B cell (primary cell): Measurements from ENCODE around the gene CDKAL1. TPM values are rescaled to one million over a fixed set of nuclear protein-coding genes. Genes with fewer than 3 reads are reported as not detected.

Source experiments
- ATAC-seq: fragments of 200-7000 bp; cut with Tn5 transposase; one replicate; pipeline ENCODE4 v1.10.0; 2021; ENCODE audit warnings: low read depth, mild to moderate bottlenecking, moderate number of reproducible peaks, moderate library complexity
- CTCF ChIA-PET: fragments of 350-600 bp; sonication (Branson Sonifier 250); formaldehyde crosslinking; loops from one replicate; lab custom pipeline; 2021; ENCODE audit warnings: antibody characterized with exemption, inconsistent platforms; lab: Charles Lee
- POLR2A ChIA-PET: fragments of 350-600 bp; sonication (Branson Sonifier 250); formaldehyde crosslinking; loops from one replicate; lab custom pipeline; 2021; ENCODE audit warnings: antibody characterized with exemption; lab: Charles Lee
- DNase-seq: peaks from one replicate; pipeline ENCODE4 v3.0.0; 2013
- H2AFZ ChIP-seq: 2 replicates; pipeline ENCODE4 v1.6.1; 2012; ENCODE audit warnings: mild to moderate bottlenecking, low read depth, low read length; ENCODE audit not compliant: insufficient read depth, poor library complexity, severe bottlenecking
- H3K27ac ChIP-seq, 2 donors: 1 replicate in 1 of 2; 2 replicates in 1 of 2; pipeline ENCODE4 v1.5.1; 2012 to 2013; ENCODE audit warnings: low read length in 2 of 2, mild to moderate bottlenecking in 2 of 2, moderate library complexity in 1 of 2
- H3K27me3 ChIP-seq, 4 experiments: fragments of 200-600 bp in 1 of 4; sonication (generic) in 1 of 4; replicated peaks in 1 of 4; 1 replicate in 2 of 4; 2 replicates in 2 of 4; pipeline versions ENCODE4 v1.6.1 to v1.7.0; 2013 to 2016; ENCODE audit warnings: low read length in 3 of 4, mild to moderate bottlenecking in 2 of 4, mixed read lengths in 1 of 4, moderate library complexity in 1 of 4; ENCODE audit not compliant: insufficient read depth in 4 of 4, control insufficient read depth in 3 of 4; ENCODE audit errors: control extremely low read depth in 1 of 4
- H3K36me3 ChIP-seq, 2 experiments: replicated peaks in 1 of 2; 1 replicate in 1 of 2; 2 replicates in 1 of 2; pipeline versions ENCODE4 v1.6.1 to v1.7.1; 2013; ENCODE audit warnings: low read length in 1 of 2; ENCODE audit not compliant: insufficient read depth in 2 of 2, control insufficient read depth in 1 of 2; ENCODE audit errors: control extremely low read depth in 1 of 2, extremely low read depth in 1 of 2
- H3K4me1 ChIP-seq, 2 donors: fragments of 200-600 bp in 1 of 2; sonication (generic) in 1 of 2; 1 replicate in 1 of 2; 2 replicates in 1 of 2; pipeline versions ENCODE4 v1.5.1 to v1.6.1; 2013 to 2017; ENCODE audit warnings: low read length in 2 of 2; ENCODE audit not compliant: control insufficient read depth in 2 of 2, insufficient read depth in 2 of 2
- H3K4me2 ChIP-seq: replicated peaks from 2 replicates; pipeline ENCODE3; 2012; ENCODE audit warnings: mild to moderate bottlenecking, low read depth, low read length; ENCODE audit not compliant: poor library complexity, severe bottlenecking
- H3K4me3 ChIP-seq, 5 experiments: fragments of 200-600 bp in 1 of 5; sonication (generic) in 1 of 5; 1 replicate in 3 of 5; 2 replicates in 2 of 5; pipeline versions ENCODE4 v1.5.1 to v1.7.0; 2011 to 2016; ENCODE audit warnings: low read length in 4 of 5, mild to moderate bottlenecking in 4 of 5, low read depth in 2 of 5, control low read depth in 1 of 5, moderate library complexity in 1 of 5; ENCODE audit not compliant: insufficient read depth in 1 of 5; ENCODE audit errors: control extremely low read depth in 1 of 5, extremely low read depth in 1 of 5
- H3K79me2 ChIP-seq: fragments of 200-600 bp; sonication (generic); one replicate; pipeline ENCODE4 v1.6.0; 2016; ENCODE audit warnings: low read length; ENCODE audit not compliant: control insufficient read depth, insufficient read depth
- H3K9ac ChIP-seq: fragments of 200-600 bp; sonication (generic); 2 replicates; pipeline ENCODE4 v1.6.1; 2017; ENCODE audit warnings: mild to moderate bottlenecking, low read length, moderate library complexity
- H3K9me3 ChIP-seq, 3 donors: one replicate each; pipeline versions ENCODE4 v1.6.1 to v1.7.1; 2013; ENCODE audit warnings: low read length in 2 of 3; ENCODE audit not compliant: control insufficient read depth in 2 of 3, insufficient read depth in 1 of 3; ENCODE audit errors: control extremely low read depth in 1 of 3
- H4K20me1 ChIP-seq: 2 replicates; pipeline ENCODE4 v1.6.0; 2012; ENCODE audit warnings: mild to moderate bottlenecking, low read length; ENCODE audit not compliant: insufficient read depth, control insufficient read depth, poor library complexity, severe bottlenecking
- H3K27ac Mint-ChIP-seq: one replicate; pipeline ENCODE4 v1.8.0; 2021; ENCODE audit warnings: mixed read lengths
- H3K27me3 Mint-ChIP-seq: one replicate; pipeline ENCODE4 v1.8.0; 2021; ENCODE audit warnings: mixed read lengths
- H3K4me1 Mint-ChIP-seq: one replicate; pipeline ENCODE4 v1.8.0; 2021; ENCODE audit warnings: mixed read lengths
- H3K4me3 Mint-ChIP-seq: one replicate; pipeline ENCODE4 v1.8.0; 2021; ENCODE audit warnings: mixed read lengths
- H3K9me3 Mint-ChIP-seq: one replicate; pipeline ENCODE4 v1.8.0; 2022; ENCODE audit warnings: mixed read lengths; ENCODE audit not compliant: insufficient read depth
- EZH2 ChIP-seq: IDR thresholded peaks from 2 replicates; pipeline ENCODE4 v1.6.1; 2012; ENCODE audit warnings: borderline replicate concordance, low read depth, mild to moderate bottlenecking, moderate library complexity, low read length; ENCODE audit not compliant: insufficient read depth, poor library complexity, severe bottlenecking
- WGBS: methylation state at CpG from one replicate; pipeline ENCODE4 v1.1.5; 2013; ENCODE audit warnings: missing lambda C conversion rate; ENCODE audit not compliant: insufficient coverage; 5-methylcytosine and 5-hydroxymethylcytosine counted together
- intact Hi-C: fragments of 100-400 bp; cut with micrococcal nuclease; formaldehyde crosslinking; loops from one replicate; pipeline ENCODE4 v1.10.0; 2022
- polyA plus RNA-seq: library from polyadenylated mRNA; depleted of rRNA; stranded (reverse); fragments of >200 nt; gene quantifications from 2 replicates; pipeline ENCODE4 v1.2.3, GENCODE V29; 2012
- total RNA-seq, 2 donors: library from RNA; stranded (reverse); fragments of 120-200 nt in 1 of 2; gene quantifications; 1 replicate in 1 of 2; 2 replicates in 1 of 2; pipeline versions ENCODE4 v1.2.3 to v1.2.4, GENCODE V29; 2013 to 2022
- TF ChIP-seq, protein P1 (sequence below): fragments of 200-600 bp; IDR thresholded peaks from one replicate; pipeline ENCODE4 v1.8.0; 2022; ENCODE audit warnings: antibody characterized with exemption, mild to moderate bottlenecking

The CDKAL1 gene
- total and polyA plus RNA-seq, 2 donors (not counting 1 experiment from before 2014, with no cell fraction given): 6.1 to 33.3 TPM

DNA sequence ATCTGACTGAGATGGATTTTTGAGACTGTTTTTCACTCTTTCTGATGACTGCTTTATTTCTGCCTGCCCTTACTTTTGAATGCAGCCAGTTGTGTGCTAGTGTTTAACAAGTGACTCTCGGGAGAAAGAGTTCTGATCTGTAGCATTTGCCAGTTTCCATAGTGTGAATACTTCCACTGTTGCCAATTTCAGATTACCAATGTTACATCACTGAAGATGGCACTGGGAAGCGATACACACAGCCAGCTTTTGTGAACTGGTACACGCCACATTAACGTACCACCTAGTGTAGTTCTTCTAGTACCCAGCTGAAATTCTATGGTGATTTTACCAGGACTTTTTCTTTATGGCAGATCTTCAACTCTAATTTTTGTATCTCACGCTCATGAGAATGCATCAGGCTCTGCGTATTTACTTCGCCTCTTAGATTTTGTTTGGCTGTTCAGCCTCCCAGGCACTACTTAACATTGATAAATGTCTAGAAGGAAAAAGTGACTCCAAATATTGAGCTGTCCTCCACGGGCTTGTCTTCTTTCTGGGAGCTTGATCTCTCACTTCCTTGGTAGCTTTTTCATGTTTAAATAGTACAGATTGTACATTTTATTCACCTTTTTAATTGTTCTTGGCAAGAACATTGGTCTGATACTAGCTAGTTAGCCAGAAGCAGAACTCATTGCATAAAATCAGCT is 537.7 kb downstream of the CDKAL1 start:
- H3K4me2 ChIP-seq: no peak overlapping the region
- H3K27me3 ChIP-seq: no peaks in the 10 kb centered on the region
- peaks cover 7 to 14% (median 12%) of the 10 kb centered on the region in 3 donors for H3K9me3 ChIP-seq
- Mint-ChIP-seq H3K27me3 (no peaks in the 10 kb centered on the region), H3K9me3 (peaks cover 19% of the 10 kb centered on the region), H3K4me1 (no peaks in the 10 kb centered on the region), H3K27ac (no peak overlapping the region), H3K4me3 (no peak overlapping the region)
- 94% methylated on average over 3 of the region's 8 CpGs for WGBS
- no peaks in the 10 kb centered on the region for H4K20me1 ChIP-seq
- H3K27ac ChIP-seq: no peak overlapping the region
- no peak overlapping the region for H2AFZ ChIP-seq
- CTCF ChIA-PET: no interaction called here
- intact Hi-C loops: no loop called here
- POLR2A ChIA-PET: no interaction called here
- DNase-seq: no peak
- H3K4me1 ChIP-seq: no peaks in the 10 kb centered on the region
- TF ChIP-seq EZH2: no peak
- TF ChIP-seq, protein P1, sequence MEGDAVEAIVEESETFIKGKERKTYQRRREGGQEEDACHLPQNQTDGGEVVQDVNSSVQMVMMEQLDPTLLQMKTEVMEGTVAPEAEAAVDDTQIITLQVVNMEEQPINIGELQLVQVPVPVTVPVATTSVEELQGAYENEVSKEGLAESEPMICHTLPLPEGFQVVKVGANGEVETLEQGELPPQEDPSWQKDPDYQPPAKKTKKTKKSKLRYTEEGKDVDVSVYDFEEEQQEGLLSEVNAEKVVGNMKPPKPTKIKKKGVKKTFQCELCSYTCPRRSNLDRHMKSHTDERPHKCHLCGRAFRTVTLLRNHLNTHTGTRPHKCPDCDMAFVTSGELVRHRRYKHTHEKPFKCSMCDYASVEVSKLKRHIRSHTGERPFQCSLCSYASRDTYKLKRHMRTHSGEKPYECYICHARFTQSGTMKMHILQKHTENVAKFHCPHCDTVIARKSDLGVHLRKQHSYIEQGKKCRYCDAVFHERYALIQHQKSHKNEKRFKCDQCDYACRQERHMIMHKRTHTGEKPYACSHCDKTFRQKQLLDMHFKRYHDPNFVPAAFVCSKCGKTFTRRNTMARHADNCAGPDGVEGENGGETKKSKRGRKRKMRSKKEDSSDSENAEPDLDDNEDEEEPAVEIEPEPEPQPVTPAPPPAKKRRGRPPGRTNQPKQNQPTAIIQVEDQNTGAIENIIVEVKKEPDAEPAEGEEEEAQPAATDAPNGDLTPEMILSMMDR: no peak
- no peak overlapping the region for H3K9ac ChIP-seq
- H3K36me3 ChIP-seq: peaks cover 0 to 7% of the 10 kb centered on the region in 2 experiments
- H3K79me2 ChIP-seq: no peaks in the 10 kb centered on the region
- no peak for ATAC-seq
- no peak overlapping the region for H3K4me3 ChIP-seq

DNA sequence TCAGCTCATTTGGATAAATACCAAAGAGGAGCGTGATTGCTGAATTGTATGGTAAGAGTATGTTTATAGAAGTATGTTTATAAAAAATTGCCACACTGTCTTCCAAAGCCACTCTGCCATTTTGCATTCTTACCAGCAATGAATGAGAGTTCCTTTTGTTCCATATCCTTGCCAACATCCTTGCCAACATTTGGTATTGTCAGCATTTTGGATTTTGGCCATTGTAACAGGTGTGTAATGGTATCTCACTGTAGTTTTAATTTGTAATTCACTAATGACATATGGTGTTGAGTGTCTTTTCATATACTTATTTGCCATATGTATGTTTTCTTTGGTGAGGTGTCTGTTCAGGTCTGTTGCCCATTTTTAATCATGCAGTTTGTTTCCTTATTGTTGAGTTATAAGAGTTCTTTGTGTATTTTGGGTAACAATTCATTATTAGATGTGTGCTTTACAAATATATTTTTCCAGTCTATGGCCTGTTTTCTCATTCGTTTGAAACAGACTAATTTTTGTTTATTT is 539.1 kb downstream of the CDKAL1 start:
- Mint-ChIP-seq H3K4me1 (no peaks in the 10 kb centered on the region), H3K27me3 (no peaks in the 10 kb centered on the region), H3K9me3 (peaks cover 22% of the 10 kb centered on the region), H3K27ac (no peak overlapping the region), H3K4me3 (no peak overlapping the region)
- CTCF ChIA-PET: no interaction called here
- no peak for ATAC-seq
- no peak overlapping the region for H3K4me3 ChIP-seq
- no peak overlapping the region for H3K27ac ChIP-seq
- no peaks in the 10 kb centered on the region for H3K27me3 ChIP-seq
- intact Hi-C loops: no loop called here
- no peaks in the 10 kb centered on the region for H3K79me2 ChIP-seq
- H3K36me3 ChIP-seq: peaks cover 0 to 7% of the 10 kb centered on the region in 2 experiments
- no peak for DNase-seq
- TF ChIP-seq, protein P1: no peak
- no peak for TF ChIP-seq EZH2
- no peak overlapping the region for H2AFZ ChIP-seq
- no peak overlapping the region for H3K4me2 ChIP-seq
- no peak overlapping the region for H3K9ac ChIP-seq
- peaks cover 7 to 22% (median 20%) of the 10 kb centered on the region in 3 donors for H3K9me3 ChIP-seq
- no peaks in the 10 kb centered on the region for H3K4me1 ChIP-seq
- POLR2A ChIA-PET: no interaction called here
- no CpG with 5 or more reads among the region's 2 CpGs for WGBS
- H4K20me1 ChIP-seq: no peaks in the 10 kb centered on the region
